GM18870 (cell line): Measurements from ENCODE around the gene NTN4.
"Not testable (repeated sequence)": the region's sequence is repeated elsewhere in the genome, so short reads cannot be mapped to it uniquely, and the experiment has no call there.

Source experiments
- ATAC-seq: cut with Tn5 transposase; IDR thresholded peaks from one replicate; pipeline ENCODE4 v1.9.1; 2021; ENCODE audit warnings: moderate library complexity; ENCODE audit not compliant: unreplicated experiment

The NTN4 gene

GRCh38 chr12:95796982-95797289 lies 6.4 kb upstream of the NTN4 start:
- ATAC-seq: no peak

- ATAC-seq: no peak
These were observed 5.8 kb upstream of the NTN4 start for GRCh38 chr12:95796225-95796981.

GRCh38 chr12:95790917-95791849 lies 619 bp upstream of the NTN4 start:
- no peak for ATAC-seq

GRCh38 chr12:95789126-95790032 lies 1.2 kb downstream of the NTN4 start:
- ATAC-seq: no peak

- ATAC-seq: no peak
These were observed 1.9 kb downstream of the NTN4 start for GRCh38 chr12:95788637-95789036.

- no peak for ATAC-seq
These were observed 3.2 kb downstream of the NTN4 start for GRCh38 chr12:95787274-95787818.

GRCh38 chr12:95784915-95785314 lies 5.6 kb downstream of the NTN4 start:
- ATAC-seq: no peak

GRCh38 chr12:95784286-95784685 lies 6.3 kb downstream of the NTN4 start:
- no peak for ATAC-seq

- not testable (repeated sequence) for ATAC-seq
These were observed 15.1 kb downstream of the NTN4 start for GRCh38 chr12:95775466-95775865.

GRCh38 chr12:95774311-95775045 lies 16.1 kb downstream of the NTN4 start:
- no peak for ATAC-seq

- no peak for ATAC-seq
These were observed 17.2 kb downstream of the NTN4 start for GRCh38 chr12:95773320-95773719.

- ATAC-seq: no peak
These were observed 22.9 kb downstream of the NTN4 start for GRCh38 chr12:95767703-95768102.

GRCh38 chr12:95766356-95767019 lies 24.1 kb downstream of the NTN4 start:
- ATAC-seq: no peak

GRCh38 chr12:95764848-95765247 lies 25.7 kb downstream of the NTN4 start:
- no peak for ATAC-seq

- no peak for ATAC-seq
These were observed 26.7 kb downstream of the NTN4 start for GRCh38 chr12:95763809-95764253.

- no peak for ATAC-seq
These were observed 28.3 kb downstream of the NTN4 start for GRCh38 chr12:95762123-95762785.

GRCh38 chr12:95760371-95760770 lies 30.2 kb downstream of the NTN4 start:
- ATAC-seq: no peak

GRCh38 chr12:95759718-95760117 lies 30.8 kb downstream of the NTN4 start:
- ATAC-seq: no peak

- no peak for ATAC-seq
These were observed 31.5 kb downstream of the NTN4 start for GRCh38 chr12:95759039-95759438.
